Transverse colon (tissue), 4 donors: Measurements from ENCODE around the gene DNAAF8.

Source experiments
- CTCF ChIP-seq, 5 experiments: fragments of 200-600 bp in 3 of 5; fragments of 450-650 bp in 2 of 5; sonication (generic) in 3 of 5; IDR thresholded peaks; 1 replicate in 2 of 5; 2 replicates in 3 of 5; pipeline ENCODE4 v1.5.1; 2016 to 2017; ENCODE audit warnings: antibody characterized with exemption in 5 of 5, inconsistent platforms in 3 of 5, mild to moderate bottlenecking in 2 of 5, moderate library complexity in 1 of 5
- POLR2A ChIP-seq: fragments of 450-650 bp; IDR thresholded peaks from one replicate; pipeline ENCODE4 v1.6.1; 2016; ENCODE audit warnings: antibody characterized with exemption, mild to moderate bottlenecking, moderate library complexity
- POLR2AphosphoS5 ChIP-seq, 3 donors: sonication (generic); formaldehyde crosslinking; IDR thresholded peaks; one replicate each; pipeline ENCODE4 v1.6.1; 2016; ENCODE audit warnings: antibody characterized with exemption in 3 of 3

- TF ChIP-seq CTCF (IDR thresholded peaks at IDR 0.05) (no peak), POLR2A (peak; percentile 19), POLR2AphosphoS5 (IDR thresholded peaks at IDR 0.05) (no peak)
These were observed 36.5 kb upstream of the DNAAF8 start for GRCh38 chr16:4697848-4698291.
